Left ventricle myocardium inferior (tissue), 1 donor: ENCODE data around the gene TRAF1. TPM values are rescaled to one million over a fixed set of nuclear protein-coding genes. Genes with fewer than 3 reads are reported as not detected.

Experiments
- DNase-seq: peaks from one replicate; pipeline ENCODE4 v3.0.0-alpha.2; 2020
- H3K27ac ChIP-seq: fragments of 200-600 bp; replicated peaks from 2 replicates; pipeline ENCODE4 v1.8.0; 2021
- H3K27me3 ChIP-seq: fragments of 200-600 bp; 2 replicates; pipeline ENCODE4 v1.8.0; 2021; ENCODE audit warnings: low read depth
- H3K36me3 ChIP-seq: fragments of 200-600 bp; 2 replicates; pipeline ENCODE4 v1.8.0; 2021
- H3K4me1 ChIP-seq: fragments of 200-600 bp; 2 replicates; pipeline ENCODE4 v1.8.0; 2021
- H3K4me3 ChIP-seq: fragments of 200-600 bp; 2 replicates; pipeline ENCODE4 v1.8.0; 2021; ENCODE audit warnings: mild to moderate bottlenecking, moderate library complexity
- H3K9me3 ChIP-seq: fragments of 200-600 bp; replicated peaks from 2 replicates; pipeline ENCODE4 v1.8.0; 2021
- CTCF ChIP-seq: fragments of 200-600 bp; IDR thresholded peaks from 2 replicates; pipeline ENCODE4 v1.8.0; 2021; ENCODE audit warnings: antibody characterized with exemption, mild to moderate bottlenecking, borderline replicate concordance
- intact Hi-C: fragments of 100-400 bp; cut with micrococcal nuclease; formaldehyde crosslinking; loops from one replicate; pipeline ENCODE4 v1.11.0; 2022
- total RNA-seq: library from RNA; stranded (reverse); fragmentation: NEBNext Ultra II Directional; extraction: Animal tissue kit (Norgen Biotek cat#: 25700); gene quantifications from one replicate; pipeline ENCODE4 v1.2.1, GENCODE V29; 2021
- donor health status: DM: no; HTN: yes; CAD: no; lungs with severe emphysema.

TRAF1 gene
- total RNA-seq, 1 donor from 2014 or later = 2.6 TPM

GRCh38 chr9:120882935-120883607 is 43.5 kb downstream of the TRAF1 start:
- no peaks in the 10 kb centered on the region for H3K9me3 ChIP-seq
- no peak overlapping the region for H3K27ac ChIP-seq
- H3K36me3 ChIP-seq = no peaks in the 10 kb centered on the region
- H3K27me3 ChIP-seq = peaks cover 7% of the 10 kb centered on the region
- H3K4me3 ChIP-seq = no peak overlapping the region
- no peaks in the 10 kb centered on the region for H3K4me1 ChIP-seq
- no peak for TF ChIP-seq CTCF
- intact Hi-C loops = no loop called here
- DNase-seq = no peak

GRCh38 chr9:120879446-120879845 is 47.1 kb downstream of the TRAF1 start:
- intact Hi-C loops = loop anchor here (10.0 kb wide), 1 partner anchor 45 kb away; the partner anchor contains the start of gene TRAF1
- peaks cover 21% of the 10 kb centered on the region for H3K4me1 ChIP-seq
- peaks cover 7% of the 10 kb centered on the region for H3K27me3 ChIP-seq
- no peaks in the 10 kb centered on the region for H3K9me3 ChIP-seq
- DNase-seq = no peak
- no peak overlapping the region for H3K4me3 ChIP-seq
- no peak overlapping the region for H3K27ac ChIP-seq
- TF ChIP-seq CTCF = no peak
- H3K36me3 ChIP-seq = no peaks in the 10 kb centered on the region

- H3K27me3 ChIP-seq = peaks cover 6% of the 10 kb centered on the region
- no peak overlapping the region for H3K27ac ChIP-seq
- no peak for TF ChIP-seq CTCF
- no peaks in the 10 kb centered on the region for H3K9me3 ChIP-seq
- peaks cover 21% of the 10 kb centered on the region for H3K4me1 ChIP-seq
- DNase-seq = no peak
- intact Hi-C loops = loop anchor here (10.0 kb wide), 1 partner anchor 46 kb away; the partner anchor contains the start of gene TRAF1
- no peak overlapping the region for H3K4me3 ChIP-seq
- no peaks in the 10 kb centered on the region for H3K36me3 ChIP-seq
Measured at GRCh38 chr9:120878188-120879130, 48.1 kb downstream of the TRAF1 start.

GRCh38 chr9:120877276-120878034 is 49.1 kb downstream of the TRAF1 start:
- H3K27ac ChIP-seq = peak overlapping the region; percentile 95
- DNase-seq = peak; percentile 74
- peak; percentile 24 for TF ChIP-seq CTCF
- no peaks in the 10 kb centered on the region for H3K36me3 ChIP-seq
- intact Hi-C loops = loop anchor here (10.0 kb wide), 1 partner anchor 47 kb away; the partner anchor contains the start of gene TRAF1
- H3K9me3 ChIP-seq = no peaks in the 10 kb centered on the region
- H3K4me3 ChIP-seq = peak overlapping the region; percentile 87
- H3K4me1 ChIP-seq = peaks cover 21% of the 10 kb centered on the region
- no peaks in the 10 kb centered on the region for H3K27me3 ChIP-seq

GRCh38 chr9:120876842-120877240 is 49.8 kb downstream of the TRAF1 start, which contains the start of gene PHF19:
TSS of gene PHF19 (minus strand) at chr9:120877188. CDS start at chr9:120874741, 2,447 bp downstream.
- DNase-seq = peak; percentile 36
- peaks cover 21% of the 10 kb centered on the region for H3K4me1 ChIP-seq

More at GRCh38 chr9:120876842-120877240, 49.8 kb downstream of the TRAF1 start, which contains the start of gene PHF19:
- intact Hi-C loops = loop anchor here (10.0 kb wide), 1 partner anchor 48 kb away; the partner anchor contains the start of gene TRAF1
- no peak for TF ChIP-seq CTCF
- H3K4me3 ChIP-seq = peak within 1 kb of the TSS; percentile 87
- H3K27ac ChIP-seq = peak within 1 kb of the TSS; percentile 95
- H3K27me3 ChIP-seq = no peaks in the 10 kb centered on the region
- peaks cover 5% of the 10 kb centered on the region for H3K36me3 ChIP-seq
- no peaks in the 10 kb centered on the region for H3K9me3 ChIP-seq
